ENCODE measurements around the gene MAN2B2. TPM values are rescaled to one million over a fixed set of nuclear protein-coding genes. Genes with fewer than 3 reads are reported as not detected.

Gene MAN2B2
- total RNA-seq, 4 donors from 2014 or later, result 23.1 to 41.2 (median 32.5) TPM

DNA sequence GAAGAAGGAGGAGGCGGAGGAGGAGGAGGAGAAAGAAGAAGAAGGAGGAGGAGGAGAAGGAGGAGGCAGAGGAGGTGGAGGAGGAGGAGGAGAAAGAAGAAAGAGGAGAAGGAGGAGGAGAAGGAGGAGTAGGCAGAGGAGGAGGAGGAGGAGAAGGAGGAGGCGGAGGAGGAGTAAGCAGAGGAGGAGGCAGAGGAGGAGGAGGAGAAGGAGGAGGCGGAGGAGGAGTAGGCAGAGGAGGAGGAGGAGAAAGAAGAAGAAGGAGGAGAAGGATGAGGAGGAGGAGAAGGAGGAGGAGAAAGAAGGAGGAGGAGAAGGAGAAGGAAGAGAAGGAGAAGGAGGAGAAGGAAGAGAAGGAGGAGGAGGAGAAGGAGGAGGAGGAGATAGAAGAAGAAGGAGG, 85.4 kb downstream of the MAN2B2 start:
- H3K4me1 ChIP-seq, result peaks cover 0 to 4% (median 2%) of the 10 kb centered on the region in 4 donors
- DNase-seq, result no peak
- H3K27me3 ChIP-seq, result no peaks in the 10 kb centered on the region
- H3K27ac ChIP-seq, result no peak overlapping the region
- H3K36me3 ChIP-seq, result no peaks in the 10 kb centered on the region
- TF ChIP-seq CTCF (IDR thresholded peaks at IDR 0.05) (no peak), POLR2A (IDR thresholded peaks at IDR 0.05) (no peak)
- no peak overlapping the region for H3K4me3 ChIP-seq
- no peaks in the 10 kb centered on the region for H3K9me3 ChIP-seq

- DNase-seq, result no peak
Measured at GRCh38 chr4:6662591-6662990, 87.6 kb downstream of the MAN2B2 start.

DNA sequence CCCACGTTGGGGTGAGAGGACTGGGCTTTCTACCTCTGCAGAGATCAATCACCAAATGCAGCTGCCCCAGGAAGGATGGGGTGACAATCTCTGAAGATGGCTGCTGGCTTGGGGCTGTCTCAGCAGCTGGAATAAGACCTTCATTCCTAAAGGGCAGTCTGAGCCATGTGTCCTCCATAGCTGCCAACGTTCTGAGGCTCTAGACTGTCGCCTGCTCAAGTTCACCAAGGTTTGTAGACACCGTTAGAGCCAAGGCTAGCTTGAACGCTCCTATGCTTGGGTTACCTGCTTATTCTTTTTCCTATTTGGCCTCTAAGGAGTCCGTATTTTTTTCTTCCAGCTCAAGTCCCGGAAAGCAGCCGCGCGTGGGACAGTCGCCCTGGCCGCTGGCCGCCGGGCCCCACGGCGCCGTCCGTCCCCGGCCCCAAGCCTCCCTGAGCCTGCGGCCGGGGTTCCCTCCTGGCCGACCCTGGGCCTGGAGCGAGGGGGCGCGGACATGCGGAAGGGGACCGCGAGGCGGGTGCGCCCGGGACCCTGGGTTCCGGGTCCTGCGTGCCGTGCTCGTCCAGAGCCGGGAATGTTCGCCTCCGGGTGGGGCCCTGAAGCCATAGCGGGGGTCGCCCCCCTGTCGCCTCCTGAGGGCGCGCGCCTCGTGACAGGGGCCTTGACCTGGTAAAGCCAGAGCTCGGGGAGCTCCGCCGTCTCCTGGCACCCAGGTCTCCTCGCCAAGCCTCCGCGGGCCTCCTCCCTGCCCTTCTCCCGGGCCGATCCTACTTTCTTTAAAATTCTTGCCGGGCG, 88.8 kb downstream of the MAN2B2 start:
- no peak for DNase-seq
- H3K27me3 ChIP-seq, result no peaks in the 10 kb centered on the region
- peak overlapping the region; percentile 4 to 35 (median 13) for H3K4me3 ChIP-seq
- H3K4me1 ChIP-seq, result peaks cover 0 to 4% (median 2%) of the 10 kb centered on the region in 4 donors
- H3K9me3 ChIP-seq, result no peaks in the 10 kb centered on the region
- no peak for TF ChIP-seq CTCF (IDR thresholded peaks at IDR 0.05)
- TF ChIP-seq POLR2A (IDR thresholded peaks at IDR 0.05), result no peak
- H3K27ac ChIP-seq, result no peak overlapping the region
- H3K36me3 ChIP-seq, result no peaks in the 10 kb centered on the region

More at GRCh38 chr4:6662591-6662990, 87.6 kb downstream of the MAN2B2 start:
- Histone ChIP-seq H3K27me3 (no peaks in the 10 kb centered on the region), H3K4me3 (no peak overlapping the region), H3K4me1 (peaks cover 0 to 4% (median 2%) of the 10 kb centered on the region in 4 donors), H3K27ac (no peak overlapping the region), H3K36me3 (no peaks in the 10 kb centered on the region), H3K9me3 (no peaks in the 10 kb centered on the region)
- TF ChIP-seq CTCF (IDR thresholded peaks at IDR 0.05) (no peak), POLR2A (IDR thresholded peaks at IDR 0.05) (no peak)

GRCh38 chr4:6665320-6665654, 90.3 kb downstream of the MAN2B2 start:
- no peak overlapping the region for H3K4me3 ChIP-seq
- no peak overlapping the region for H3K27ac ChIP-seq
- peaks cover 0 to 4% (median 0%) of the 10 kb centered on the region in 4 donors for H3K4me1 ChIP-seq
- H3K27me3 ChIP-seq, result no peaks in the 10 kb centered on the region
- no peak for DNase-seq
- no peaks in the 10 kb centered on the region for H3K36me3 ChIP-seq
- TF ChIP-seq POLR2A (IDR thresholded peaks at IDR 0.05) (no peak), CTCF (IDR thresholded peaks at IDR 0.05) (no peak)
- H3K9me3 ChIP-seq, result no peaks in the 10 kb centered on the region

- H3K27ac ChIP-seq, result no peak overlapping the region
- H3K27me3 ChIP-seq, result no peaks in the 10 kb centered on the region
- no peak for TF ChIP-seq CTCF (IDR thresholded peaks at IDR 0.05)
- no peak for TF ChIP-seq POLR2A (IDR thresholded peaks at IDR 0.05)
- no peak overlapping the region for H3K4me3 ChIP-seq
- H3K36me3 ChIP-seq, result no peaks in the 10 kb centered on the region
- peaks cover 0 to 4% (median 0%) of the 10 kb centered on the region in 4 donors for H3K4me1 ChIP-seq
- no peak for DNase-seq
- no peaks in the 10 kb centered on the region for H3K9me3 ChIP-seq
Measured at GRCh38 chr4:6668391-6668790, 93.4 kb downstream of the MAN2B2 start.
